Suprapubic skin (tissue), 4 donors: ENCODE results near the gene TLR4. TPM values are rescaled to one million over a fixed set of nuclear protein-coding genes. Genes with fewer than 3 reads are reported as not detected.

Experiments
- DNase-seq, 2 donors: peaks; one replicate each; pipeline ENCODE4 v3.0.0-alpha.2; 2019; ENCODE audit warnings: low spot score in 2 of 2
- H3K27ac ChIP-seq: fragments of 200-600 bp; sonication (generic); one replicate; pipeline ENCODE4 v1.5.1; 2019
- H3K27me3 ChIP-seq: fragments of 200-600 bp; sonication (generic); one replicate; pipeline ENCODE4 v1.5.1; 2019
- H3K36me3 ChIP-seq: fragments of 200-600 bp; sonication (generic); one replicate; pipeline ENCODE4 v1.5.1; 2019
- H3K4me1 ChIP-seq: fragments of 200-600 bp; sonication (generic); one replicate; pipeline ENCODE4 v1.5.1; 2019
- H3K4me3 ChIP-seq: fragments of 200-600 bp; sonication (generic); one replicate; pipeline ENCODE4 v1.5.1; 2019; ENCODE audit warnings: mild to moderate bottlenecking
- H3K9me3 ChIP-seq: fragments of 200-600 bp; sonication (generic); one replicate; pipeline ENCODE4 v1.5.1; 2019
- CTCF ChIP-seq, 2 donors: fragments of 200-600 bp in 1 of 2; fragments of 450-650 bp in 1 of 2; sonication (generic) in 1 of 2; IDR thresholded peaks; one replicate each; pipeline ENCODE4 v1.5.1; 2016 to 2019; ENCODE audit warnings: antibody characterized with exemption in 2 of 2, mild to moderate bottlenecking in 1 of 2, moderate library complexity in 1 of 2
- EP300 ChIP-seq: sonication (generic); formaldehyde crosslinking; IDR thresholded peaks from one replicate; pipeline ENCODE4 v1.6.1; 2017; ENCODE audit warnings: antibody characterized with exemption
- POLR2A ChIP-seq, 2 donors: fragments of 450-650 bp; IDR thresholded peaks; one replicate each; pipeline ENCODE4 v1.6.1; 2017; ENCODE audit warnings: antibody characterized with exemption in 2 of 2, mild to moderate bottlenecking in 2 of 2, moderate library complexity in 2 of 2
- POLR2AphosphoS5 ChIP-seq, 3 donors: sonication (generic); formaldehyde crosslinking; IDR thresholded peaks; one replicate each; pipeline ENCODE4 v1.6.1; 2017; ENCODE audit warnings: antibody characterized with exemption in 3 of 3
- WGBS: methylation state at CpG from one replicate; pipeline ENCODE4 v1.1.5; 2018; 5-methylcytosine and 5-hydroxymethylcytosine counted together
- total RNA-seq, 4 donors: library from RNA; depleted of rRNA; stranded (reverse); fragments of >200 nt; gene quantifications; one replicate each; pipeline ENCODE4 v1.1.0, GENCODE V29; 2016

Gene TLR4
- total RNA-seq, 4 donors from 2014 or later = 3.4 to 10.5 (median 6.5) TPM

GRCh38 chr9:117744369-117744768, 40.2 kb downstream of the TLR4 start:
- Histone ChIP-seq H3K36me3 (no peaks in the 10 kb centered on the region), H3K27ac (no peak overlapping the region), H3K9me3 (no peaks in the 10 kb centered on the region), H3K4me1 (peaks cover 4% of the 10 kb centered on the region), H3K27me3 (peaks cover 9% of the 10 kb centered on the region), H3K4me3 (peak overlapping the region; percentile 47)
- no peak for DNase-seq
- 64% methylated on average over 3 of the region's 3 CpGs for WGBS
- TF ChIP-seq POLR2A (IDR thresholded peaks at IDR 0.05) (no peak), EP300 (no peak), POLR2AphosphoS5 (IDR thresholded peaks at IDR 0.05) (no peak), CTCF (IDR thresholded peaks at IDR 0.05) (no peak)

- Histone ChIP-seq H3K4me1 (peaks cover 4% of the 10 kb centered on the region), H3K27me3 (peaks cover 9% of the 10 kb centered on the region), H3K4me3 (peak overlapping the region; percentile 47), H3K27ac (peak overlapping the region; percentile 59), H3K9me3 (no peaks in the 10 kb centered on the region), H3K36me3 (no peaks in the 10 kb centered on the region)
- WGBS = 15% methylated on average over 29 of the region's 46 CpGs
- DNase-seq = no peak
- no peak for TF ChIP-seq CTCF (IDR thresholded peaks at IDR 0.05)
Observed at GRCh38 chr9:117744856-117745389, 40.7 kb downstream of the TLR4 start.

- no peak for DNase-seq
- no peak overlapping the region for H3K4me3 ChIP-seq
- WGBS = 76% methylated on average over 8 of the region's 8 CpGs
- H3K36me3 ChIP-seq = no peaks in the 10 kb centered on the region
- no peak overlapping the region for H3K27ac ChIP-seq
- TF ChIP-seq POLR2AphosphoS5 (IDR thresholded peaks at IDR 0.05) (no peak), EP300 (no peak), CTCF (IDR thresholded peaks at IDR 0.05) (no peak), POLR2A (IDR thresholded peaks at IDR 0.05) (no peak)
- H3K27me3 ChIP-seq = peaks cover 9% of the 10 kb centered on the region
- H3K4me1 ChIP-seq = peaks cover 4% of the 10 kb centered on the region
- H3K9me3 ChIP-seq = no peaks in the 10 kb centered on the region
Observed at GRCh38 chr9:117745598-117745997, 41.4 kb downstream of the TLR4 start.

- TF ChIP-seq EP300 (no peak), POLR2AphosphoS5 (IDR thresholded peaks at IDR 0.05) (no peak), POLR2A (IDR thresholded peaks at IDR 0.05) (no peak), CTCF (IDR thresholded peaks at IDR 0.05) (no peak)
- 90% methylated on average over 4 of the region's 4 CpGs for WGBS
Observed at GRCh38 chr9:117746263-117746662, 42.1 kb downstream of the TLR4 start.

GRCh38 chr9:117747386-117747970, 43.3 kb downstream of the TLR4 start:
- Histone ChIP-seq H3K27me3 (peaks cover 9% of the 10 kb centered on the region), H3K27ac (no peak overlapping the region), H3K4me1 (peaks cover 4% of the 10 kb centered on the region), H3K36me3 (no peaks in the 10 kb centered on the region), H3K4me3 (no peak overlapping the region), H3K9me3 (no peaks in the 10 kb centered on the region)
- WGBS = 44% methylated on average over 5 of the region's 5 CpGs
- TF ChIP-seq EP300 = no peak
- TF ChIP-seq CTCF (IDR thresholded peaks at IDR 0.05) = no peak
- TF ChIP-seq POLR2AphosphoS5 (IDR thresholded peaks at IDR 0.05) = no peak
- no peak for TF ChIP-seq POLR2A (IDR thresholded peaks at IDR 0.05)
- no peak for DNase-seq

More at GRCh38 chr9:117746263-117746662, 42.1 kb downstream of the TLR4 start:
- no peak for DNase-seq
- Histone ChIP-seq H3K36me3 (no peaks in the 10 kb centered on the region), H3K27ac (no peak overlapping the region), H3K27me3 (peaks cover 9% of the 10 kb centered on the region), H3K4me3 (no peak overlapping the region), H3K9me3 (no peaks in the 10 kb centered on the region), H3K4me1 (peaks cover 4% of the 10 kb centered on the region)
